H9 (cell line): Measurements from ENCODE around the gene TRAP1. TPM values are rescaled to one million over a fixed set of nuclear protein-coding genes. Genes with fewer than 3 reads are reported as not detected.

Experiments used
- DNase-seq: peaks from one replicate; pipeline ENCODE4 v3.0.0-alpha.2; 2017
- H2AFZ ChIP-seq: one replicate; pipeline ENCODE4 v1.6.1; 2013; ENCODE audit warnings: mild to moderate bottlenecking, low read length, control low read depth, moderate library complexity
- H2AK5ac ChIP-seq: 2 replicates; pipeline ENCODE4 v1.6.1; 2013; ENCODE audit warnings: low read length, control low read depth, mixed read lengths; ENCODE audit not compliant: insufficient read length
- H2BK120ac ChIP-seq: one replicate; pipeline ENCODE4 v1.6.1; 2013; ENCODE audit warnings: low read depth, mild to moderate bottlenecking, low read length, control low read depth, inconsistent platforms; ENCODE audit not compliant: poor library complexity, severe bottlenecking
- H2BK12ac ChIP-seq: 2 replicates; pipeline ENCODE4 v1.6.1; 2013; ENCODE audit warnings: low read length, control low read depth, mixed read lengths, low read depth; ENCODE audit not compliant: insufficient read length
- H2BK15ac ChIP-seq: 2 replicates; pipeline ENCODE4 v1.6.1; 2013; ENCODE audit warnings: low read depth, low read length, control low read depth
- H2BK20ac ChIP-seq: one replicate; pipeline ENCODE4 v1.6.1; 2013; ENCODE audit warnings: low read depth, mild to moderate bottlenecking, low read length, control low read depth, inconsistent platforms; ENCODE audit not compliant: poor library complexity, severe bottlenecking
- H2BK5ac ChIP-seq: 2 replicates; pipeline ENCODE4 v1.6.1; 2013; ENCODE audit warnings: low read length, control low read depth, mixed read lengths; ENCODE audit not compliant: insufficient read length
- H3K14ac ChIP-seq: 2 replicates; pipeline ENCODE4 v1.6.1; 2013; ENCODE audit warnings: low read length, control low read depth; ENCODE audit not compliant: insufficient read depth
- H3K18ac ChIP-seq: 2 replicates; pipeline ENCODE4 v1.6.1; 2013; ENCODE audit warnings: low read depth, mild to moderate bottlenecking, mixed read lengths, low read length, control low read depth; ENCODE audit not compliant: insufficient read length
- H3K23ac ChIP-seq: 2 replicates; pipeline ENCODE4 v1.6.1; 2013; ENCODE audit warnings: low read length, control low read depth, mixed read lengths, low read depth; ENCODE audit not compliant: insufficient read length
- H3K23me2 ChIP-seq: 2 replicates; pipeline ENCODE4 v1.6.1; 2013; ENCODE audit warnings: low read depth, mild to moderate bottlenecking, mixed read lengths, low read length, control low read depth; ENCODE audit not compliant: insufficient read length, poor library complexity, severe bottlenecking
- H3K27ac ChIP-seq: 2 replicates; pipeline ENCODE4 v1.5.1; 2013; ENCODE audit warnings: low read length, control low read depth, mixed read lengths, low read depth; ENCODE audit not compliant: insufficient read length
- H3K27me3 ChIP-seq: 2 replicates; pipeline ENCODE4 v1.6.1; 2013; ENCODE audit warnings: low read length, control low read depth, inconsistent platforms; ENCODE audit not compliant: insufficient read depth
- H3K4ac ChIP-seq: 2 replicates; pipeline ENCODE4 v1.6.1; 2013; ENCODE audit warnings: low read depth, mild to moderate bottlenecking, control low read depth, inconsistent platforms, low read length, moderate library complexity
- H3K4me1 ChIP-seq: 2 replicates; pipeline ENCODE4 v1.6.1; 2013; ENCODE audit warnings: low read length, control low read depth, inconsistent platforms; ENCODE audit not compliant: insufficient read depth
- H3K4me2 ChIP-seq: 2 replicates; pipeline ENCODE4 v1.6.1; 2013; ENCODE audit warnings: low read length, control low read depth, mixed read lengths; ENCODE audit not compliant: insufficient read length, insufficient read depth
- H3K56ac ChIP-seq: 2 replicates; pipeline ENCODE4 v1.6.1; 2013; ENCODE audit warnings: low read depth, mild to moderate bottlenecking, mixed read lengths, low read length, control low read depth; ENCODE audit not compliant: insufficient read length
- H3K79me1 ChIP-seq: 2 replicates; pipeline ENCODE4 v1.6.1; 2013; ENCODE audit warnings: low read depth, mild to moderate bottlenecking, moderate library complexity, low read length, control low read depth, inconsistent platforms; ENCODE audit not compliant: insufficient read depth, poor library complexity, severe bottlenecking
- H3K79me2 ChIP-seq: 2 replicates; pipeline ENCODE4 v1.6.1; 2013; ENCODE audit warnings: low read length, control low read depth, inconsistent platforms; ENCODE audit not compliant: insufficient read depth
- H3K9ac ChIP-seq: 2 replicates; pipeline ENCODE4 v1.6.1; 2013; ENCODE audit warnings: low read length, control low read depth, mixed read lengths; ENCODE audit not compliant: insufficient read length; ENCODE audit errors: extremely low read depth
- H3K9me3 ChIP-seq: one replicate; pipeline ENCODE4 v1.6.1; 2013; ENCODE audit warnings: low read depth, low read length, inconsistent platforms; ENCODE audit not compliant: control insufficient read depth
- H3T11ph ChIP-seq: one replicate; pipeline ENCODE4 v1.6.1; 2013; ENCODE audit warnings: mild to moderate bottlenecking, low read length, control low read depth, inconsistent platforms
- H4K20me1 ChIP-seq: one replicate; pipeline ENCODE4 v1.6.1; 2013; ENCODE audit not compliant: control insufficient read depth, insufficient read length, insufficient read depth
- H4K5ac ChIP-seq: 2 replicates; pipeline ENCODE4 v1.6.1; 2013; ENCODE audit warnings: low read depth, mild to moderate bottlenecking, mixed read lengths, low read length, control low read depth; ENCODE audit not compliant: insufficient read length
- H4K8ac ChIP-seq: replicated peaks from 2 replicates; pipeline ENCODE4 v1.6.1; 2013; ENCODE audit warnings: low read length, control low read depth, mixed read lengths, low read depth; ENCODE audit not compliant: insufficient read length
- H4K91ac ChIP-seq: 2 replicates; pipeline ENCODE4 v1.6.1; 2013; ENCODE audit warnings: low read depth, mild to moderate bottlenecking, moderate library complexity, mixed read lengths, low read length, control low read depth; ENCODE audit not compliant: insufficient read length
- H3K27ac Mint-ChIP-seq, 3 experiments: 2 replicates in 2 of 3; 3 replicates in 1 of 3; pipeline ENCODE4 v1.8.0; 2020 to 2021; ENCODE audit warnings: mixed read lengths in 3 of 3, mild to moderate bottlenecking in 1 of 3, moderate library complexity in 1 of 3
- H3K27me3 Mint-ChIP-seq: 2 replicates; pipeline ENCODE4 v1.8.0; 2021; ENCODE audit warnings: low read depth, mild to moderate bottlenecking, moderate library complexity, mixed read lengths
- H3K36me3 Mint-ChIP-seq, 3 experiments: 2 replicates in 2 of 3; 3 replicates in 1 of 3; pipeline ENCODE4 v1.8.0; 2020 to 2021; ENCODE audit warnings: low read depth in 3 of 3, mixed read lengths in 3 of 3; ENCODE audit not compliant: insufficient read depth in 1 of 3
- H3K4me1 Mint-ChIP-seq, 2 experiments: 2 replicates each; pipeline ENCODE4 v1.8.0; 2020; ENCODE audit warnings: mixed read lengths in 2 of 2
- H3K4me3 Mint-ChIP-seq, 2 experiments: 2 replicates in 1 of 2; 3 replicates in 1 of 2; pipeline ENCODE4 v1.8.0; 2020 to 2021; ENCODE audit warnings: mild to moderate bottlenecking in 2 of 2, mixed read lengths in 2 of 2, moderate library complexity in 1 of 2
- H3K9me3 Mint-ChIP-seq, 2 experiments: 2 replicates in 1 of 2; 3 replicates in 1 of 2; pipeline ENCODE4 v1.8.0; 2020; ENCODE audit warnings: mild to moderate bottlenecking in 2 of 2, mixed read lengths in 2 of 2, moderate library complexity in 1 of 2
- CTCF ChIP-seq: fragments of 200-600 bp; sonication (generic); conservative IDR thresholded peaks from 3 replicates; pipeline ENCODE4 v1.8.0; 2021; ENCODE audit warnings: antibody characterized with exemption, mild to moderate bottlenecking
- WGBS: extraction: QIAGEN DNeasy Blood & Tissue Kit; methylation state at CpG from one replicate; pipeline ENCODE4 v1.1.7; 2013; ENCODE audit warnings: missing lambda C conversion rate, low lambda C conversion rate, mixed read lengths; ENCODE audit not compliant: insufficient read length; ENCODE audit errors: extremely low coverage; 5-methylcytosine and 5-hydroxymethylcytosine counted together
- total RNA-seq: library from RNA; stranded (reverse); gene quantifications from 2 replicates; pipeline ENCODE4 v1.2.1, GENCODE V29; 2021

TRAP1 gene
- total RNA-seq, 1 experiment from 2014 or later, result 211 TPM

DNA sequence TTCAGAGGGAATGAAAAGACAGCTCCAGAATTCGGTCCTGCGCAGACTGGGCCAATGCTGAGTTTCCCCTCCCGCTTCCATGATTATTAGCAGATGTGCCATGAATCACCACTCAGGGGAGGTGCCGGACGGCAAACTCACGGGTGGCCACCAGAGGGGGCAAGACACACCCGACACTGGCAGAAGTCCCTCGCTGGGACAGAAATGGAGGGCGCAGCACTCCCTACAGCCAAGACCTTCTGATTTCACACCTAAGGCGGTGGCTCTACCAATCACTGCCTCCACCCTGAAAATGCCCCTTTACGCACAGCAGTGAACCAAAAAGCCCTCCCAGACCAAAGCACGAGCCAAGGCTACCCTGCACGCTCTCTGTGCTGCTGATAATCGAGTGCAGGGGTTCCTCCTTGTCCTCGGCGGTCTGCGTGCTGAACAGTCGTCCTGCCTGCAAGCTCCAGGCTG lies 26.8 kb downstream of the TRAP1 start:
- Histone ChIP-seq H4K91ac (no peak overlapping the region), H2BK120ac (no peak overlapping the region), H3K4me1 (no peaks in the 10 kb centered on the region), H3K9me3 (no peaks in the 10 kb centered on the region), H3K4ac (no peak overlapping the region), H3K27me3 (no peaks in the 10 kb centered on the region), H3K56ac (no peak overlapping the region), H2BK20ac (no peak overlapping the region), H2BK5ac (no peak overlapping the region), H4K5ac (no peak overlapping the region), H3K14ac (no peak overlapping the region), H3K79me1 (no peaks in the 10 kb centered on the region), H2AFZ (no peak overlapping the region), H2AK5ac (no peak overlapping the region), H3K9ac (no peak overlapping the region), H2BK12ac (no peak overlapping the region), H3T11ph (no peak overlapping the region), H3K4me2 (no peak overlapping the region), H3K79me2 (no peaks in the 10 kb centered on the region), H3K23ac (no peak overlapping the region), H3K23me2 (no peaks in the 10 kb centered on the region), H3K27ac (no peak overlapping the region), H2BK15ac (no peak overlapping the region), H4K8ac (no peak overlapping the region), H3K18ac (no peak overlapping the region), H4K20me1 (no peaks in the 10 kb centered on the region)
- no peaks in the 10 kb centered on the region for H3K9me3 Mint-ChIP-seq
- no peak overlapping the region for H3K4me3 Mint-ChIP-seq
- no CpG with 5 or more reads among the region's 18 CpGs for WGBS
- H3K4me1 Mint-ChIP-seq, result peaks cover 5 to 6% of the 10 kb centered on the region in 2 experiments; a peak in 3 of 4 replicates
- TF ChIP-seq CTCF, result peak; percentile 94
- peak; percentile 92 for DNase-seq
- peaks cover 30 to 65% (median 43%) of the 10 kb centered on the region in 3 experiments; a peak in 6 of 7 replicates for H3K36me3 Mint-ChIP-seq
- H3K27me3 Mint-ChIP-seq, result no peaks in the 10 kb centered on the region
- H3K27ac Mint-ChIP-seq, result peak overlapping the region in 2 of 3 experiments; percentile 34 to 39; a peak in 3 of 7 replicates
